Fibroblast of the aortic adventitia (primary cell): Measurements from ENCODE around the gene ADIRF. TPM values are rescaled to one million over a fixed set of nuclear protein-coding genes. Genes with fewer than 3 reads are reported as not detected.
"Not testable (repeated sequence)": the region's sequence is repeated elsewhere in the genome, so short reads cannot be mapped to it uniquely, and the experiment has no call there.

ENCODE experiments used
- DNase-seq: peaks from one replicate; pipeline ENCODE4 v3.0.0-alpha.2; 2010; ENCODE audit warnings: low read depth
- H3K4me3 ChIP-seq: 2 replicates; pipeline ENCODE4 v1.5.1; 2011; ENCODE audit warnings: low read depth, mild to moderate bottlenecking, control low read depth, low read length, moderate library complexity
- CTCF ChIP-seq: IDR thresholded peaks from 2 replicates; pipeline ENCODE4 v1.5.1; 2011; ENCODE audit warnings: mild to moderate bottlenecking, low read length, control low read depth, inconsistent platforms; ENCODE audit not compliant: insufficient read depth
- total RNA-seq: library from RNA; depleted of rRNA; stranded (reverse); fragments of >200 nt; gene quantifications from 2 replicates; pipeline ENCODE4 v1.2.3, GENCODE V29; 2012; ENCODE audit warnings: low replicate concordance

The ADIRF gene
- total RNA-seq, 1 donor: 37.8 TPM

- H3K4me3 ChIP-seq: no peak overlapping the region
- no peak for TF ChIP-seq CTCF
- no peak for DNase-seq
Observed at GRCh38 chr10:86972613-86973380, 4.5 kb downstream of the ADIRF start.

- TF ChIP-seq CTCF: no peak
Observed at GRCh38 chr10:86974484-86974883, 6.2 kb downstream of the ADIRF start.

GRCh38 chr10:86976362-86977056 is 8.2 kb downstream of the ADIRF start:
- DNase-seq: no peak
- H3K4me3 ChIP-seq: no peak overlapping the region
- no peak for TF ChIP-seq CTCF

More at GRCh38 chr10:86974484-86974883, 6.2 kb downstream of the ADIRF start:
- H3K4me3 ChIP-seq: no peak overlapping the region
- no peak for DNase-seq

GRCh38 chr10:86978457-86978856 is 10.2 kb downstream of the ADIRF start:
- not testable (repeated sequence) for DNase-seq, H3K4me3 ChIP-seq

GRCh38 chr10:86979296-86979818 is 11.1 kb downstream of the ADIRF start:
- DNase-seq: no peak
- no peak overlapping the region for H3K4me3 ChIP-seq
- TF ChIP-seq CTCF: no peak

GRCh38 chr10:86979977-86980448 is 11.7 kb downstream of the ADIRF start:
- H3K4me3 ChIP-seq: no peak overlapping the region
- TF ChIP-seq CTCF: no peak
- DNase-seq: peak; percentile 60

GRCh38 chr10:86981020-86981419 is 12.7 kb downstream of the ADIRF start:
- not testable (repeated sequence) for H3K4me3 ChIP-seq, DNase-seq

GRCh38 chr10:86981716-86982115 is 13.4 kb downstream of the ADIRF start:
- DNase-seq: no peak
- no peak for TF ChIP-seq CTCF
- H3K4me3 ChIP-seq: no peak overlapping the region

GRCh38 chr10:86984498-86984897 is 16.2 kb downstream of the ADIRF start:
- not testable (repeated sequence) for DNase-seq, H3K4me3 ChIP-seq
